NCI-H1048 (cell line): ENCODE measurements around the gene ESYT3.
"Not testable (repeated sequence)": the region's sequence is repeated elsewhere in the genome, so short reads cannot be mapped to it uniquely, and the experiment has no call there.

Source experiments
- DNase-seq: peaks from one replicate; lab custom pipeline; 2025; lab: John Stamatoyannopoulos, UW

ESYT3 gene

DNA sequence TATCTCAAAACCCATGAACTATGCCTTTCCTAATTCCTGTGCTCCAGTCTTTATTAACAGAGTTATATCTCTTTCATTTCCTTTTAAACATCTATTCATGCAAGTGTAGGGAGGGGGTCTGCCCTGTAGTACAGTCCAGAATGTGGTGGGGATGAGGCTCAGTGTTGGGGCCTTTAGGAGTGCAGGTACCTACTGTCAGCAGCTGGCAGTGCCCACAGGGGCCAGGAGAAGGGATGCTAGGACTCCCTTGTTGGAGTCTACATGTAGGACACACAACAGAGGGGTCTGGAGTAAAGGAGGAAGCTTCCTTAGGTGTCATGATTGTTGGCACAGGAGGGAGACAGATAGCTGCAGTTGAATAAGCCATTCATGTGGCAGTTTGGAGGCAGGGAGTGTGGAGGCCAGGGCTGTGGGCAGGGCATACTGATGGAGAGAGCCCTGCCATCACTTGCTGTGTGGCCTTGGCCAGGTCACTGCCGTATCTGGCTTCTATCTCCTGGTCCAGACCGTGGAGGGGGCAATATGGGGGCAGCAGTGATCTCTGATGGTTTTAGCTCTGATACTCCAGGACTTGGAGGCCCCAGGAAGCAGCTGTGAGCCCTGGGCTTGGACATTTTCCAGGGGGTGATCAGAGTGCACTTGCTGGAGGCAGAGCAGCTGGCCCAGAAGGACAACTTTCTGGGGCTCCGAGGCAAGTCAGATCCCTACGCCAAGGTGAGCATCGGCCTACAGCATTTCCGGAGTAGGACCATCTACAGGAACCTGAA lies 29.5 kb downstream of the ESYT3 start:
- DNase-seq: no peak

DNA sequence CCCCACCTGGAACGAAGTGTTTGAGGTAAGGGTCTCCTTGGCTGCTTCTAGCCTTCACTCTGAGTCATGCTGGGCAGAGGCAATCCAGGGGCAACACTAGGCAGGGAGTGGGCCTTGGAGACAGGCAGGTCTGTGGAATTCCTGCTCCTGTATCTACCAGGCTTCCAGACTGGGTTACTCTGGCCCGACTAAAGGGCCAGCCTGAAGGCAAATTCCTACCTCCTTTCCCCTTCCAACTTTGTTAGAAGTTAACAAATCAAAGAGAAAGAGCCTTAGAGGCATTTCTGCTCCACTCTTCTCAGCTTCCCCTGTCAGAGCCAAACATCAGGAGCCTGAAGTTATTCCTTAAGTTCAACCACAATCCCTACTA lies 30.1 kb downstream of the ESYT3 start:
- DNase-seq: no peak

DNA sequence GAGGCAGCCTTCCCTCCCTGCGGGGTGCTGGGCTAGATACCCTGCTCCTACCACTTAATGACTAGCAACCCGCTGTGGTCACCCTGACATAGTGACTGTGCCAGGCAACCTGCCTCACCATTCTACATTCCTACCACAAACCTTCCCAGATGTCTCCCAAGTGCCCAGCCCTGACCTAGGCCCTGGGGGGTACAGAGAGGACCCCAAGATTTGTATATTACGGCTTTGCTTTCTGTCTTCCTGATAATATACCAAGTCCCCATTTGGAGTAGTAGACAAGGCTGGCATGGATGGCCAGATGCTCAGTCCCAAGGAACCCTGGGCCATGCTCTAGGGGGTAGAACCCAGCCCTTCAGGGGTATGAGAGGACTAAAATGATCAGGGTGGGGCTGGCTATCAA lies 31.0 kb downstream of the ESYT3 start:
- DNase-seq: no peak

DNA sequence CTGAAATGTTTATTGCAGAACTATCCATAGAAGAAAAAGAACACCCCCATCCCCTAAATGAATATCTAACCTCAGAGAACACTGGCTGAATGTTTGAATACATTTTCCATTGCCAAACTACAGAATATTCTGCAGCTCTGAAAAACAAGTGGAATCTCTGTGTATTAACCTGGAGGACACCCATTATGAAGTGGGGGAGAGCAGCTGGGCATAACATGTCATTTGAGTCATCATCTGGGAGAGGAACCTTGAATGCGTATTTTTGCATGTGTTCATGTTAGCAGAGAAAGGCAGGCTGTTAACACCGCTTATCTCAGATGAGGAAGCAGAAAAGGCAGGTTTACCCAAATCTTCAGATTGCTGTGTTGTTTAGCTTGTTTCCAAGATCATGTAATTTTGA lies 31.5 kb downstream of the ESYT3 start:
- no peak for DNase-seq

DNA sequence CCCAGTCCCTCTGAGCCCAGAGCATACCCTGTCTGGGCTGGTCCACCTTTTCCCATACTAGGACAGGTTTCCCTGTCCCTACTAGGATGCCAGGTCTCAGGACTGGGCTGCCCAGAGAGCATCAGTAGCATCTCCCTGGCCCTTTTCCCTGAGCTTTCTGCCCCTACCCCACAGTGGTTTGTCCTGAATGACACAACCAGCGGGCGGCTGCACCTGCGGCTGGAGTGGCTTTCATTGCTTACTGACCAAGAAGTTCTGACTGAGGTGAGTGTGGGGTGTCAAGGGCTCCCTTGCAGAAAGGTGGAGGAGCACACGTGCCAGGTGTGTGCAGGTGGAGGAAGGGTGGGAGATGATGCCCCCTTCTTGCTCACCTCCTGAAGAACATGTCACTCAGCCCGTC lies 33.5 kb downstream of the ESYT3 start:
- no peak for DNase-seq

DNA sequence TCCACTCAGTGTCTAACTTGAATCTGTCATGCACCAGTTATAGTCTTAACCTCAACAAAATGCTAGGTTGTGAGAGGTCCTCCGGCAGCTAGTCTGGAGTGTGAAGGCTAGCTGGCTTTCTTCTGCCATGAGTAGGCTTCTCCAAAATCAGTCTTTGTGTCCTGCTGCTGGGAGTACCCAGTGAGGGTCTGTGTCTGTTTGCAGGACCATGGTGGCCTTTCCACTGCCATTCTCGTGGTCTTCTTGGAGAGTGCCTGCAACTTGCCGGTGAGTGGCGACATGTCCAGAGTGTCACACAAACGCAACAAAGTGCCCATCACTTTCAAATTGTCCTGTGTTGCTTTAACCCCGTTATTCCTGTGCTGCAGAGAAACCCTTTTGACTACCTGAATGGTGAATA lies 34.0 kb downstream of the ESYT3 start:
- DNase-seq: no peak

DNA sequence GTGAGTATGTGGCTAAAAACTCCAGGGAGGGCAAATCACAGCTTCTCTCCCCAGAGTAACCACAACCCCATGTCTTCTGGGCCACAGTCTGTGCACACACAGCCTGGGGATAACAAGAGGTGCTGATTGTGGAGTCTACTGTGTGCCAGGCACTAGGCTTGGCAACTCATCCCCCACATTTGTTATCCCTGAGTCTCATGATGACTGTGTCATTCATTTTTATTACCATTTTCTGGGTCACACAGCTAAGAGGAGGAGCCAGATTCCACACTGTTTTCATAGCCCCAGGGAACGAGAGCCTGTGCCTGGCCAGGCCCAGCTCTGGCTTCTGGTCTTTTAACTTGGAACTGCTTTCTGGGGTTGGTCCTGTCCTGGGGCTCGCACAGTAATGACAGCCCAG lies 34.5 kb downstream of the ESYT3 start:
- no peak for DNase-seq

DNA sequence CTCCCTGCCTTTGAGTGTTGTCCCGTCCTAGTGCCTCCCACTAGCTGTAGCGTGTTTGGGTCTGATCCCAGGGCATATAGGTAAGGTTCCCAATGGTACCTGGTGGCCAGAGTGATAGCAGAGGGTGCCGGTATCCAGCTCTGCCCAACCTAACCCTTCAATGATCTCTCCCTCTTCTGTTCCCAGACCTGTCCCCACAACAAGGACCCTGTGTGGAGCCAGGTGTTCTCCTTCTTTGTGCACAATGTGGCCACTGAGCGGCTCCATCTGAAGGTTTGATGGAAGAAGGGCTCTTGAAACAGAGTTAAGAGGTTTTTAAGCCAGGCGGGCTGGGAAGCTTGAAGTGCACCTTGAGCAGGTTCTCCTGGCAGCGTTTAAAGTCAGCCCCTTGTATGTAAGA lies 35.5 kb downstream of the ESYT3 start:
- DNase-seq: no peak

DNA sequence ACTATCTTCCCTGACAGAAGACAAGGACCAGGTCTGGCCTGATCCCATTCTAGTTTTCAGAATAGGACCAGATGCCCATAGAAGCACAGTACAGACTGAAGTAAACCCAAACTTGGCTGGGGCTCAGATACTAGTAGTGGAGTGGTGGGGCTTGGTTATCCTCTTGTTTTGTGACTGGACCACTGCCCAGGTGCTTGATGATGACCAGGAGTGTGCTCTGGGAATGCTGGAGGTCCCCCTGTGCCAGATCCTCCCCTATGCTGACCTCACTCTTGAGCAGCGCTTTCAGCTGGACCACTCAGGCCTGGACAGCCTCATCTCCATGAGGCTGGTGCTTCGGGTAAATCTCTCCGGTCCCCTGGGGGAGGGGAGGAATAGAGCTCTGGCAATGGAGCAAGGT lies 36.3 kb downstream of the ESYT3 start:
- no peak for DNase-seq

DNA sequence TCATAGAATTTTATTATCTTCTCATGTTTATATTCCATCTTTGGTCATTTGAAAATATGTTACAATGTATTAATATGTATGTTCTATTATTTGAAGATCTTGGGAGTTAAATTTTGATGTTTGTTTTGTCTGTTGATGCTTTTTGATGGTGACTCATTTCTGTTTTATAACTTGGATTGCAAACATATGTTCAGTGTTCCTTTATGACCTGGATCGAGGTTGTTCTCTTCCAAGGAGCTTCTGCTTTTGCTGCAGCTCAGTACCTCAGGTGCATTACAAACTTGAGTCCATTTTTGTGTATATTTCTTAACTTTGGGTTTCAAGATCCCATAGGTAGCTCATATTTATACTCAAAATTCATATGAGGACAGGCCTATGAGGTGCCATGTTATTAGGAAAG lies 37.1 kb downstream of the ESYT3 start:
- no peak for DNase-seq

DNA sequence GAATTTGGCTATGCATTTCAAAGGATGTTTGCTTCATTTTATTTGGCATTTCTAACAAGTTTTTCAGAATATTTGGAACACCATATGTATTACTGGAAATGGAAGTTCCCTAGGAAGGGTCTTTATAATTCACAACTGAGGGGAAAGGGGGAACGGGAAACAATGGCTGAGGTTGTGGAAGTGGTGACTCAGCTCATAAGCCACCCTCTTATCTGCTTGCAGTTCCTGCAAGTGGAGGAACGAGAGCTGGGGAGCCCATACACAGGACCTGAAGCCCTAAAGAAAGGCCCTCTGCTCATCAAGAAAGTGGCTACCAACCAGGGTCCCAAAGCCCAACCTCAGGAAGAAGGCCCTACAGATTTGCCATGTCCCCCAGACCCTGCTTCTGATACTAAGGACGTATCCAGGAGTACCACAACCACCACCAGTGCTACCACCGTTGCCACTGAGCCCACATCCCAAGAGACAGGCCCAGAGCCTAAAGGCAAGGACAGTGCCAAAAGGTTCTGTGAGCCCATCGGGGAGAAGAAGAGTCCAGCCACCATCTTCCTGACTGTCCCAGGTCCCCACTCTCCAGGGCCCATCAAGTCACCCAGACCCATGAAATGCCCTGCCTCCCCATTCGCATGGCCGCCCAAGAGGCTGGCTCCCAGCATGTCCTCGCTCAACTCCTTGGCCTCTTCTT lies 37.9 kb downstream of the ESYT3 start:
- DNase-seq: no peak

DNA sequence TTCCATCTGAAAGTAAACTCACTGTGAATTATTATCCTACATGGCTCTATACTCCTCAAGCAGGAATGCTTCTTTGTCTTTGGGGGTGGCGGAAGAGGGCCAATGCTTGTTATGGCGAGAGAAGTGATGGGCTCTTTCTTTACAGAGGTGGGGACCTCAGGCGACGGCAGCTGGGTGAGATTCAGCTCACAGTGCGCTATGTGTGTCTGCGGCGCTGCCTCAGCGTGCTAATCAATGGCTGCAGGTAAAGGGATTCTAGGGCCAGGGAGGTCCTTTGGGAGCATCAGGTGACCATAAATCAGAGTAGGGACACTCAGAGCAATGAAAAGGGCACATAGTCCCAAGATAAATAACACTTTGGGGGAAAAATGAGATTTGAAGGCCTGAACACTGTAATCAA lies 39.0 kb downstream of the ESYT3 start:
- DNase-seq: no peak

DNA sequence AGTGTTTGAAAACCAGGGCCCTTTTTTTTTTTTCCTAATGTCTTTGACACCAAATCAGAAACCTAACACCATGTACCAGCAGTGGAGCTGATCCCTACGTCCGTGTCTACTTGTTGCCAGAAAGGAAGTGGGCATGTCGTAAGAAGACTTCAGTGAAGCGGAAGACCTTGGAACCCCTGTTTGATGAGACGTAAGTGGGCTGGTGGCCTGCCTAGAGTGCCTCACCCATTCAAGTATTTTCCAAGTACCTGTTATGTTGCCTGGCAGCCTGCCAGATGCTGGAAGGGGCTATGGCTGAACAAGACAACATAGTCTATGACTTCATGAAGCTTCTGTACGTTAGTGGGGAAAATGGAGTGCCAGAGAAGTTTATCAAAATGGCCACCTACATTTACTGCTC lies 39.7 kb downstream of the ESYT3 start:
- DNase-seq: no peak

DNA sequence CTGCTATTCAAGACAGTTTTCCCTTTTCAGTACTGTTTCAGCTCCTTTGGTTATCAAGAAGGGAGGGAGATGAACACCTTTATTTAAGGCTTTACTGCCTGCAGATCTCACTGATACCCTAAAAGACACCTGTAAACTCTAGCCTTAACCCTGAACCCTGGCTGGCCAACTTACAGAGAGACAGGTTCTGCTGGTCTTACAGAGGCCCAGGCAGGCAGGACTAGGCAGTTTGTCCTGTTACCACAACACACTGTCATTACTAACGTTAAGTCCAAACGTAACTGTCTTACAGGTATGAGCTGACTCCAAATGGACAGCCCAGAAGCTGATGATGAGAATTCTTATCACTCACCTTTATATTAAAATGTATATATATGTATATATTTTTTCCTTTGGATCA lies 42.1 kb downstream of the ESYT3 start:
- no peak for DNase-seq

DNA sequence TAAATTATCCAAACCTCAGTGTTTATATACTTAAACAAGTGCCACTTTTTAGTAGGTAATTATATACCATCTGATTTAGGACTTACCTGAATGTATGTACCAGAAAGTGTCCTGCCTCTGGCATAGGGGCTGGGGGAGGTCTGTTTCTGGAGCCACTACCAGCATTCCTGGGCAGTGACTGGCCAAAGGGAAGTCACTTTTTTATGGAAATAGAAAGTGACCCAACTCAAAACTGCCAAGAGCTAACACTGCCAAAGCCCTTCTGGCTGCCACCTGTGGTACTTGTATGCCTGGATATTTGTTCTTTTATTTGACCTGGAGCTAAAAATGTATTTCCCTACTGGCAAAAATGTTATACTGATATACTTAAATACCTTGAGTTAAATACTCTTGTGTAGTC lies 42.7 kb downstream of the ESYT3 start:
- no peak for DNase-seq

DNA sequence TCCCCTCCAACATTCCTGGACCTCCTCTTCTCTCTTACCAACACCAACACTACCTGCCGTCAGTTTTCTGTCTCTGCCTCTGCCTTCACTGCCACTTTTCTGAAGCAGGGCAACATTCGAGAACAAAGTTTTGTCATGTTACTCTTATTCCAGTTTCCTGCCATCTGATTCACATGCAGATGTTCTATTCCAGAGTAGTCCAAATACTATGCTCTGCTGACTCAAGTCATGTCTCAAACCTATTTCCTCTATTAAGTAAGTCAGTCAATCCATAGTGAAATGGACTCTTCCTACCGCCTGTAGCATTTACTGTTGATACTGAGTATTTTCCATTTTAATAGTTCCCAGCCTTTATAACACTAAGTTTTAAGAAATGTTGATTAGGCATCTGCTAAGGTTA lies 43.4 kb downstream of the ESYT3 start:
- DNase-seq: no peak

DNA sequence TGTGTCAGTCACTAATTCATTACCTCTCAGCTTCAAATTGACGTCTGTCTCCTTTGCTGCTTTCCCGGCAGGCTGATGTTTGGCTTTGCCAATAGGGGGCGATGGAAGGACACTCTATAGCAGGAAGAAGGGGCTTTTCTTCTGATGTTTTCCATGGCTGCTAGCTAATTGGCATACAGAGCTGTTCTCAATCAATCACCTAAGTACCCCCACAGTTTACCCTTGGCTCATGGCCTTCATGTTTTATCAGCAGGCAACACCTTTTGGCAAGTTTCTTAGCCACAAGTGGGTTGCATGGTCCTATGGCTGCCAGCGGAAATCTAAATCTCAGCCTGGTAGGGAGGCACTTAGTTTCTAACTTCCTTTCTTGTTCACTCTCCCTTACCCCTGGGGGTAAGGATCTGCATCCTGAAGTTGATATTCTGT lies 45.0 kb downstream of the ESYT3 start:
- peak; percentile 3 for DNase-seq

DNA sequence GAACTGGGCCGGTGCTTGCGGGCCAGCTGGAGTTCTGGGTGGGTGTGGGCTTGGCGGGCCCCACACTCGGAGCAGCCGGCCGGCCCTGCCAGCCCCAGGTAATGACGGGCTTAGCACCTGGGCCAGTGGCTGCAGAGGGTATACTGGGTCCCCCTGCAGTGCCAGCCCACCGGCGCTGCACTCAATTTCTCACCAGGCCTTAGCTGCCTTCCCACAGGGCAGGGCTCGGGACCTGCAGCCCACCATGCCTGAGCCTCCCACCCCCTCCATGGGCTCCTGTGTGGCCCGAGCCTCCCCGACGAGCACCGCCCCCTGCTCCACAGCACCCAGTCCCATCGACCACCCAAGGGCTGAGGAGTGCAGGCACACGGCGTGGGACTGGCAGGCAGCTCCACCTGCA lies 50.3 kb downstream of the ESYT3 start:
- DNase-seq: not testable (repeated sequence)

DNA sequence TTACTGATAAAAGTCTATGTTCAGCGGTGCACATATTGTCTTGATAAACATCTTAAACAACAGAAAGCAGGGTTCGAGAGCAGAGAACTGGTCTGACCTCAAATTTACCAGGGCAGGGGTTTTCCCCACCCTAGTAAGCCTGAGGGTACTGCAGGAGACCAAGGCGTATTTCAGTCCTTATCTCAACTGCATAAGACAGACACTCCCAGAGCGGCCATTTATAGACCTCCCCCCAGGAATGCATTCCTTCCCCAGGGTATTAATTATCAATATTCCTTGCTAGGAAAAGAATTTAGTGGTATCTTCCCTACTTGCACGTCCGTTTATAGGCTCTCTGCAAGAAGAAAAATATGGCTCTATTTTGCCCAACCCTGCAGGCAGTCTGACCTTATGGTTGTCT lies 52.2 kb downstream of the ESYT3 start:
- DNase-seq: not testable (repeated sequence)

DNA sequence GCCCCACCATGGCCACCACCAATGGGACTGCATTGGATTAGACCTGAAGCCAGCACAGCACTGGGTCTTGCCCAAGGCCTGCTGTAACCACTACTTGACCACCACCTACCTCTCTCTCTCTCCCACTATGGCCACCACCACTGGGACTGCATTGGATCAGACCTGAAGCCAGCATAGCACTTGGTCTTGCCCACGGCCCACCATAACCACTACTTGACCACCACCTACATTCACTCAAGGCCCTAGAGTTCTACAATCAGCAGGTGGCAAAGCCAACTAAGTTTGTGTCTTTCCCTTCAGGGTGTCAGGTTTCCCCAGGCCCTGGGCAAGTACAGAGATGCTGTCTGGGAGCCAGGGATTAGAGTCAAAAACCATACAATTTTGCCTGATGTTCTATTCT lies 57.6 kb downstream of the ESYT3 start:
- DNase-seq: no peak

DNA sequence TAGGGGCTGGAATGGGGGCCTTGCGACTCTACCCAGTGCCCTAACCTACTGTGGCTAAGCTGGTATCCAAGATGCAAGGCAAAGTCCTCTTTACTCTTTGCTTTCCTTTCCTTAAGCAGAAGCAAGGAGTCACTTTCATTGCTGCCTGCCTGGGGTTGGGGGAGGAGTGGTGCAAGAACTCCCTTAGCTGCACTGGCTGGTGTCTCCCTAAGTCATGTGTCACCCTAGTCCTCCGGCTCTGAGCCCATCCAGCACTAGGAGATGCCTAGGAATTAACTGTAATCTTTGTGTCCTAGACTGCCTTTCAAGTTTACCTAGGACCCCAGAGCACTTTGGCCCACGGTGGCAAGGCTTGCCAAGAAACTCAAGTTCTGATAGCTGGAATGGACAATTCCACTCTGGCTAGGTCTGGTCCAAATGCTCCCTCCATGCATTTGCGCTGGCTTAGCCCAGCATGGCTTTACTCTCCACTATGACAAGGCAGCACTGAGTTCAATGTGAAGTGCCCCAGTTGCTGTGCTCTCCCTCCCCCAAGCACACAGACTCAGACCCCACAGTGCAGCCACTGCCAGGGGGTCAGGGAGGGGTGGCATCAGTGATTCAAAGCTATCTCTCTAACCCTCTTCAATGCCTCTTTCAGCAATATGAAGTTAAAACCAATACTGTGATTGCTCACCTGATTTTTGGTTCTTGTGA lies 58.7 kb downstream of the ESYT3 start:
- no peak for DNase-seq

DNA sequence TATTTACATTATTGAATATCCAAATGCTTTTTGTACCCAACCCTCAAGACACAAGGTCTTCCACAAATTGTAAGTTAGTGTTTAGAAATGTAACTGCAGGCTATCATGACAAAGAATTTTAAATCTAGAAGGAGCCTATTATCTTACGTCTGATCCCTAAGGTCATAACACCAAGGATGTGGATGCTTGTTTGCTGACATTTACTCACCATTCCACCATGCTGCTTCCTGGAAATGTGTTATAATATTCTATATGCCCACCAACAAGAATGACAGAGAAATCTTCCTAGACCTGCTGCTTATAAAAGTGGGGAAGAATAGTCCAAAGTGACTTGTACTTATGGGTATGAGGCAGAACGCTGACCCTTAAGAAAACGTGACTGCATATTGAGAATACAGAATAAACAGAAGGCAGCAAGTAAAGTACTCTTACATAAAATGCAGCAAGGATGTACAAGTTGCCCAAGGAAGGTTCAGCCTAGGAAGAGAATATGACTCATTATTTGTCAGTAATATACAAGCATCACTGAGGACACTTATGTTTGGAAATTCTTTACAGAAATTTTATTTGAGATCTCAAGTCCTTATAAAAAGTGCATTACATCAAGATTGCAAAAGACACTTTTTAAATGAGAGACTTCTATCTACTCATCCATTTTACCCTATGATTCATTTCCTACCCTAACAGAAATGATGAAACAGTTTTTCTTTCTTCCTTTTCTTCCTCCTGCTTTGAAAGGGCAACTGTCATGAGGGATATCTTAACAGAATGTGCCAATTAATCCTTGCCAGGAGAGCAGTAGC lies 59.6 kb downstream of the ESYT3 start:
- DNase-seq: no peak

DNA sequence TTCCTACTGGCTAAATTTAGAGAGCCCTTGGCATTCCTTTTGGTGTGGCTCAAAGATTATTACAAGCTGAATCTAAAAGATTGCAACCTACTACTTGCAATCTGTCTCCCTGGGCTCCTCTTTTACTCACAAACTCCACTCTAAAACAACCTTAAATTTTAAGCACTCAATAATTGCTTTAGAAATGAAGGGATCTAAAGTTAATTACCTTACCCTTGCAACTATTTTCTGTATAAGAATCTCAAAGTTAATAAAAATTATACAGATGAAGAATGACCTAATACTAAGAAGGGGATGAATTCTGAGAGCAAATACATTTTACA lies 60.2 kb downstream of the ESYT3 start:
- DNase-seq: no peak
